GM20000 (cell line): ENCODE measurements around the gene MLLT6.

Experiments
- DNase-seq: peaks from one replicate; pipeline ENCODE4 v3.0.0; 2012; ENCODE audit warnings: low spot score
- CTCF ChIP-seq: IDR thresholded peaks from 2 replicates; pipeline ENCODE4 v1.5.1; 2012; ENCODE audit warnings: mild to moderate bottlenecking, control low read depth; ENCODE audit errors: extremely low read depth, missing control alignments

Gene MLLT6

GRCh38 chr17:38698760-38699159 lies 6.3 kb upstream of the MLLT6 start:
- TF ChIP-seq CTCF = no peak
- DNase-seq = no peak

- peak; percentile 82 for DNase-seq
- no peak for TF ChIP-seq CTCF
Measured at GRCh38 chr17:38701504-38702165, 3.4 kb upstream of the MLLT6 start.

- no peak for TF ChIP-seq CTCF
- DNase-seq = peak; percentile 88
Measured at GRCh38 chr17:38702166-38702915, 2.7 kb upstream of the MLLT6 start.

- peak; percentile 45 for DNase-seq
- no peak for TF ChIP-seq CTCF
Measured at GRCh38 chr17:38702916-38703741, 1.9 kb upstream of the MLLT6 start.

- DNase-seq = peak; percentile 91
- no peak for TF ChIP-seq CTCF
Measured at GRCh38 chr17:38703742-38704605, 1.1 kb upstream of the MLLT6 start.

GRCh38 chr17:38705523-38705802 lies 390 bp downstream of the MLLT6 start:
- DNase-seq = peak; percentile 79
- no peak for TF ChIP-seq CTCF
